ENCODE data around the gene CACNA1D.

CACNA1D gene

DNA sequence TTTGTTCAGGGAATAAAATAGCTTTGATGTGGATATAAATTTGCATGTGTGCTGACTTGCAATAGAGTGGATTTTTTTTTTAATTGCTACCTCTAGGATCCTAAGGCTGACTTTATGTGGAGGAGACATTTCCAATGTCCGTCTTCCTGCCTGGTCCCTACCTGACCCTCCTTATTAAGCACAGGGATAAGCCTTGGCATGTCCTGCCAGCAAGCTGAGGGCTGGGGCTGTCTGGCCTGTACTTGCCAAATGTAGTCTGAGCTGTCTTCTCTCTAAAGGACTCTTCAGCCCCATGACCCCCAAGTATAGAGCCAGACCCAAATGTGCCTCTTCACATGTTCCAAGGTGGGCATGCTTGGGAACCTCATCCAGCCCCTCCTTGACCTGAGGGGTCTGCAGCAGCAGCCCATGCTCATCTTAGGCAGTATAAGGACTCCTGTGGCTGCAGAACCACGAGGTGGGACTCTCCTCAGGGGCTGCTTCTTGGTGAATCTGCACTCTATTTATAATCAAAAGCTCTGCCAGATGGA lies 88.8 kb downstream of the CACNA1D start:
- TF ChIP-seq, protein P1, sequence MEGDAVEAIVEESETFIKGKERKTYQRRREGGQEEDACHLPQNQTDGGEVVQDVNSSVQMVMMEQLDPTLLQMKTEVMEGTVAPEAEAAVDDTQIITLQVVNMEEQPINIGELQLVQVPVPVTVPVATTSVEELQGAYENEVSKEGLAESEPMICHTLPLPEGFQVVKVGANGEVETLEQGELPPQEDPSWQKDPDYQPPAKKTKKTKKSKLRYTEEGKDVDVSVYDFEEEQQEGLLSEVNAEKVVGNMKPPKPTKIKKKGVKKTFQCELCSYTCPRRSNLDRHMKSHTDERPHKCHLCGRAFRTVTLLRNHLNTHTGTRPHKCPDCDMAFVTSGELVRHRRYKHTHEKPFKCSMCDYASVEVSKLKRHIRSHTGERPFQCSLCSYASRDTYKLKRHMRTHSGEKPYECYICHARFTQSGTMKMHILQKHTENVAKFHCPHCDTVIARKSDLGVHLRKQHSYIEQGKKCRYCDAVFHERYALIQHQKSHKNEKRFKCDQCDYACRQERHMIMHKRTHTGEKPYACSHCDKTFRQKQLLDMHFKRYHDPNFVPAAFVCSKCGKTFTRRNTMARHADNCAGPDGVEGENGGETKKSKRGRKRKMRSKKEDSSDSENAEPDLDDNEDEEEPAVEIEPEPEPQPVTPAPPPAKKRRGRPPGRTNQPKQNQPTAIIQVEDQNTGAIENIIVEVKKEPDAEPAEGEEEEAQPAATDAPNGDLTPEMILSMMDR (conservative IDR thresholded peaks at IDR 0.05), result no peak
- no peak for TF ChIP-seq ZFX (IDR thresholded peaks at IDR 0.05)
- H3K27ac ChIP-seq, result no peak overlapping the region

DNA sequence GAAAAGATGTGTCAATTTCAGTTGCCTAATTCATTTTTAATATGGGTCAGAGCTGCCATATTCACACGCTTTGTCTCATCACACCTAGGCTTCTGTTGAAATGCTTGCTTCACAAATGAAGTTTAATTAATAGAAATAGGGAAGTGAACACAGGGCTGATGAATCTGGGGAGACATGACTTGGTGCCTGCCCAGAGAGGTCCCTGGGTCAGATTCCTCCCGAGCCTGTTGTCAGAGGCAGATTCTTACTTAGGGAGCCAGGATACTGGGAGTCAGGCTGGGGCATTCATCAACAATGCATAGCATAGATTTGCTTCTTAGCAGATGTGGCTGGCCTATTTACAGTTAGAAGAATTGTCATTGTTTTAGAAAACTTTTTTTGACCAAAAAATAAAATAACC lies 90.6 kb downstream of the CACNA1D start:
- TF ChIP-seq, protein P1 (conservative IDR thresholded peaks at IDR 0.05), result no peak
- no peak for TF ChIP-seq ZFX (IDR thresholded peaks at IDR 0.05)
- H3K27ac ChIP-seq, result no peak overlapping the region

- TF ChIP-seq ZFX (IDR thresholded peaks at IDR 0.05), result no peak
- TF ChIP-seq, protein P1 (conservative IDR thresholded peaks at IDR 0.05), result no peak
- no peak overlapping the region for H3K27ac ChIP-seq
Observed at GRCh38 chr3:53585627-53586026, 91.2 kb downstream of the CACNA1D start.

GRCh38 chr3:53588122-53588521 lies 93.7 kb downstream of the CACNA1D start:
- H3K27ac ChIP-seq, result no peak overlapping the region
- no peak for TF ChIP-seq ZFX (IDR thresholded peaks at IDR 0.05)
- TF ChIP-seq, protein P1 (conservative IDR thresholded peaks at IDR 0.05), result no peak

GRCh38 chr3:53589201-53589600 lies 94.8 kb downstream of the CACNA1D start:
- TF ChIP-seq, protein P1 (conservative IDR thresholded peaks at IDR 0.05), result no peak
- no peak for TF ChIP-seq ZFX (IDR thresholded peaks at IDR 0.05)
- no peak overlapping the region for H3K27ac ChIP-seq

GRCh38 chr3:53589806-53590205 lies 95.4 kb downstream of the CACNA1D start:
- TF ChIP-seq ZFX (IDR thresholded peaks at IDR 0.05), result no peak
- TF ChIP-seq, protein P1 (conservative IDR thresholded peaks at IDR 0.05), result no peak

GRCh38 chr3:53590606-53591005 lies 96.2 kb downstream of the CACNA1D start:
- H3K27ac ChIP-seq, result no peak overlapping the region
- TF ChIP-seq, protein P1 (conservative IDR thresholded peaks at IDR 0.05), result no peak
- no peak for TF ChIP-seq ZFX (IDR thresholded peaks at IDR 0.05)

More at GRCh38 chr3:53589806-53590205, 95.4 kb downstream of the CACNA1D start:
- H3K27ac ChIP-seq, result no peak overlapping the region

Data from C4-2B (cell line).